Measurements from ENCODE around the gene C2CD2L. TPM values are rescaled to one million over a fixed set of nuclear protein-coding genes. Genes with fewer than 3 reads are reported as not detected.

C2CD2L gene
- total and polyA plus RNA-seq, 2 of the 13 experiments (the other 11 are each of a cell fraction or from before 2014, with no cell fraction given) = 3.7 to 5.5 TPM

DNA sequence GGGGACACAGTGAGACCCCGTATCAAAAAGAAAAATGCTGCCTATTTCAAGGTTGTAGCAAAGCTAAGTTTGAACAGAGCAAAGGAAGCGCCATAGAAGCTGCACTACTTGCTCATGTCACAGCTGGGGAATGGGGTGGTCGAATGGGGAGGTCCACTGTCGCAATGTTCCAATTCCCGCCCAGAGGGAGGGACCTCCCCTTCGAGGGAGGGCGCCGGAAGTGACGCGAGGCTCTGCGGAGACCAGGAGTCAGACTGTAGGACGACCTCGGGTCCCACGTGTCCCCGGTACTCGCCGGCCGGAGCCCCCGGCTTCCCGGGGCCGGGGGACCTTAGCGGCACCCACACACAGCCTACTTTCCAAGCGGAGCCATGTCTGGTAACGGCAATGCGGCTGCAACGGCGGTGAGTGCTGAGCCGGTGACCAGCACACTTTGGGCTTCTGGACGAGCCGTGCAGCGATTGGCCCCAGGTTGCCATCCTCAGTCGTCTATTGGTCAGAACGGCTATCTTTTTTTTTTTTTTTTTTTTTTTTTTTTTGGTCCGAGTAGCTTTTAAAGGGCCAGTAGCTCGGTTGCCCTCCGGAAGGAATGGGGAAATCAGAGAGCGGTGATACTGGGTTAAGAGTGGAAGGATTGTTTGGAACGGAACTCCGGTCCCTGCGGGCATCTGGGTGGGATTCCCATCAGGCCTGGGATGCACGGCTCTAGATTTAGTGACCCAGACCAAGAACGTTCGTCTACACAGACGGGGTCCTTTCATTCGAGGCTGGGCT is 22.3 kb upstream of the C2CD2L start, which contains the start of gene HMBS (continued):
- peak; percentile 86; the same call in 1 of the 2 replicates for TF ChIP-seq ZNF510 (CRISPR knock-in tag; IDR thresholded peaks at IDR 0.05; ENCODE audit: low read depth)
- TF ChIP-seq ATAD3A (CRISPR knock-in tag; IDR thresholded peaks at IDR 0.05) = no peak
- TF ChIP-seq FIP1L1 (IDR thresholded peaks at IDR 0.05; ENCODE audit: borderline replicate concordance, insufficient read depth, low read depth, low read length) = no peak
- TF ChIP-seq ZNF749 (CRISPR knock-in tag; IDR thresholded peaks at IDR 0.05; ENCODE audit: borderline replicate concordance) = peak; percentile 81; the same call in 1 of the 2 replicates
- no peak for TF ChIP-seq FOSL2 (CRISPR knock-in tag; IDR thresholded peaks at IDR 0.05)
- peak; percentile 62; the same call in 1 of the 2 replicates for TF ChIP-seq NRL (CRISPR knock-in tag; IDR thresholded peaks at IDR 0.05; ENCODE audit: borderline replicate concordance)
- 0 out of 2 replicates have a peak, but pooled peaks have one; percentile 32 for TF ChIP-seq ZNF205 (CRISPR knock-in tag; IDR thresholded peaks at IDR 0.05)
- TF ChIP-seq ZNF468 (CRISPR knock-in tag; IDR thresholded peaks at IDR 0.05) = no peak
- TF ChIP-seq ZFP41 (CRISPR knock-in tag; IDR thresholded peaks at IDR 0.05; ENCODE audit: borderline replicate concordance) = no peak
- TF ChIP-seq, protein P1, sequence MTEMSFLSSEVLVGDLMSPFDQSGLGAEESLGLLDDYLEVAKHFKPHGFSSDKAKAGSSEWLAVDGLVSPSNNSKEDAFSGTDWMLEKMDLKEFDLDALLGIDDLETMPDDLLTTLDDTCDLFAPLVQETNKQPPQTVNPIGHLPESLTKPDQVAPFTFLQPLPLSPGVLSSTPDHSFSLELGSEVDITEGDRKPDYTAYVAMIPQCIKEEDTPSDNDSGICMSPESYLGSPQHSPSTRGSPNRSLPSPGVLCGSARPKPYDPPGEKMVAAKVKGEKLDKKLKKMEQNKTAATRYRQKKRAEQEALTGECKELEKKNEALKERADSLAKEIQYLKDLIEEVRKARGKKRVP (CRISPR knock-in tag; IDR thresholded peaks at IDR 0.05) = 0 out of 4 replicates have a peak, but pooled peaks of 1 of the 2 experiments have one; percentile 19
- TF ChIP-seq, protein P2, sequence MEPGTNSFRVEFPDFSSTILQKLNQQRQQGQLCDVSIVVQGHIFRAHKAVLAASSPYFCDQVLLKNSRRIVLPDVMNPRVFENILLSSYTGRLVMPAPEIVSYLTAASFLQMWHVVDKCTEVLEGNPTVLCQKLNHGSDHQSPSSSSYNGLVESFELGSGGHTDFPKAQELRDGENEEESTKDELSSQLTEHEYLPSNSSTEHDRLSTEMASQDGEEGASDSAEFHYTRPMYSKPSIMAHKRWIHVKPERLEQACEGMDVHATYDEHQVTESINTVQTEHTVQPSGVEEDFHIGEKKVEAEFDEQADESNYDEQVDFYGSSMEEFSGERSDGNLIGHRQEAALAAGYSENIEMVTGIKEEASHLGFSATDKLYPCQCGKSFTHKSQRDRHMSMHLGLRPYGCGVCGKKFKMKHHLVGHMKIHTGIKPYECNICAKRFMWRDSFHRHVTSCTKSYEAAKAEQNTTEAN (CRISPR knock-in tag; conservative IDR thresholded peaks at IDR 0.05) = 0 out of 2 replicates have a peak, but pooled peaks have one; percentile 54
- TF ChIP-seq TBP (CRISPR knock-in tag; IDR thresholded peaks at IDR 0.05) = no peak
- no peak for TF ChIP-seq DNMT1 (CRISPR knock-in tag; IDR thresholded peaks at IDR 0.05)
- TF ChIP-seq, protein P3, sequence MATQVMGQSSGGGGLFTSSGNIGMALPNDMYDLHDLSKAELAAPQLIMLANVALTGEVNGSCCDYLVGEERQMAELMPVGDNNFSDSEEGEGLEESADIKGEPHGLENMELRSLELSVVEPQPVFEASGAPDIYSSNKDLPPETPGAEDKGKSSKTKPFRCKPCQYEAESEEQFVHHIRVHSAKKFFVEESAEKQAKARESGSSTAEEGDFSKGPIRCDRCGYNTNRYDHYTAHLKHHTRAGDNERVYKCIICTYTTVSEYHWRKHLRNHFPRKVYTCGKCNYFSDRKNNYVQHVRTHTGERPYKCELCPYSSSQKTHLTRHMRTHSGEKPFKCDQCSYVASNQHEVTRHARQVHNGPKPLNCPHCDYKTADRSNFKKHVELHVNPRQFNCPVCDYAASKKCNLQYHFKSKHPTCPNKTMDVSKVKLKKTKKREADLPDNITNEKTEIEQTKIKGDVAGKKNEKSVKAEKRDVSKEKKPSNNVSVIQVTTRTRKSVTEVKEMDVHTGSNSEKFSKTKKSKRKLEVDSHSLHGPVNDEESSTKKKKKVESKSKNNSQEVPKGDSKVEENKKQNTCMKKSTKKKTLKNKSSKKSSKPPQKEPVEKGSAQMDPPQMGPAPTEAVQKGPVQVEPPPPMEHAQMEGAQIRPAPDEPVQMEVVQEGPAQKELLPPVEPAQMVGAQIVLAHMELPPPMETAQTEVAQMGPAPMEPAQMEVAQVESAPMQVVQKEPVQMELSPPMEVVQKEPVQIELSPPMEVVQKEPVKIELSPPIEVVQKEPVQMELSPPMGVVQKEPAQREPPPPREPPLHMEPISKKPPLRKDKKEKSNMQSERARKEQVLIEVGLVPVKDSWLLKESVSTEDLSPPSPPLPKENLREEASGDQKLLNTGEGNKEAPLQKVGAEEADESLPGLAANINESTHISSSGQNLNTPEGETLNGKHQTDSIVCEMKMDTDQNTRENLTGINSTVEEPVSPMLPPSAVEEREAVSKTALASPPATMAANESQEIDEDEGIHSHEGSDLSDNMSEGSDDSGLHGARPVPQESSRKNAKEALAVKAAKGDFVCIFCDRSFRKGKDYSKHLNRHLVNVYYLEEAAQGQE (IDR thresholded peaks at IDR 0.05; ENCODE audit: borderline replicate concordance in 1 of 2, low read depth in 1 of 2, low read length in 2 of 2) = no peak
- TF ChIP-seq, protein P4, sequence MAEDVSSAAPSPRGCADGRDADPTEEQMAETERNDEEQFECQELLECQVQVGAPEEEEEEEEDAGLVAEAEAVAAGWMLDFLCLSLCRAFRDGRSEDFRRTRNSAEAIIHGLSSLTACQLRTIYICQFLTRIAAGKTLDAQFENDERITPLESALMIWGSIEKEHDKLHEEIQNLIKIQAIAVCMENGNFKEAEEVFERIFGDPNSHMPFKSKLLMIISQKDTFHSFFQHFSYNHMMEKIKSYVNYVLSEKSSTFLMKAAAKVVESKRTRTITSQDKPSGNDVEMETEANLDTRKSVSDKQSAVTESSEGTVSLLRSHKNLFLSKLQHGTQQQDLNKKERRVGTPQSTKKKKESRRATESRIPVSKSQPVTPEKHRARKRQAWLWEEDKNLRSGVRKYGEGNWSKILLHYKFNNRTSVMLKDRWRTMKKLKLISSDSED (CRISPR knock-in tag; IDR thresholded peaks at IDR 0.05) = no peak
- TF ChIP-seq HNF4G (IDR thresholded peaks at IDR 0.05; ENCODE audit: borderline replicate concordance, low read depth, low read length) = no peak
- no peak for TF ChIP-seq HNF4G (CRISPR knock-in tag; IDR thresholded peaks at IDR 0.05; ENCODE audit: borderline replicate concordance, low read depth)
- TF ChIP-seq ZNF841 (CRISPR knock-in tag; IDR thresholded peaks at IDR 0.05; ENCODE audit: borderline replicate concordance) = no peak
- no peak for TF ChIP-seq SOX13 (IDR thresholded peaks at IDR 0.05)
- TF ChIP-seq SOX13 (CRISPR knock-in tag; conservative IDR thresholded peaks at IDR 0.05 in 1 of 2, IDR thresholded peaks at IDR 0.05 in 1 of 2) = peak in 1 of 2 experiments; percentile 9; a peak in 1 of 4 replicates
- TF ChIP-seq ZBTB20 (CRISPR knock-in tag; IDR thresholded peaks at IDR 0.05; ENCODE audit: borderline replicate concordance, low read depth) = no peak
- no peak; the same call in 1 of the 2 replicates for TF ChIP-seq SMAD9 (CRISPR knock-in tag; IDR thresholded peaks at IDR 0.05)

Data from HepG2 (cell line).